Neural progenitor cell (in vitro differentiated cells): Measurements from ENCODE around the gene SLC4A1.

Experiments
- EZH2 ChIP-seq: fragments of 200-600 bp; sonication (generic); IDR thresholded peaks from 2 replicates; pipeline ENCODE4 v1.6.1; 2017; ENCODE audit warnings: antibody characterized with exemption, mild to moderate bottlenecking, moderate library complexity
- EZH2phosphoT487 ChIP-seq: fragments of 200-600 bp; sonication (generic); IDR thresholded peaks from 2 replicates; pipeline ENCODE4 v1.6.1; 2017; ENCODE audit warnings: antibody characterized with exemption
- TF ChIP-seq, protein P1 (sequence below): fragments of 200-600 bp; sonication (generic); IDR thresholded peaks from 2 replicates; pipeline ENCODE4 v1.5.1; 2017; ENCODE audit warnings: antibody characterized with exemption, mild to moderate bottlenecking

DNA sequence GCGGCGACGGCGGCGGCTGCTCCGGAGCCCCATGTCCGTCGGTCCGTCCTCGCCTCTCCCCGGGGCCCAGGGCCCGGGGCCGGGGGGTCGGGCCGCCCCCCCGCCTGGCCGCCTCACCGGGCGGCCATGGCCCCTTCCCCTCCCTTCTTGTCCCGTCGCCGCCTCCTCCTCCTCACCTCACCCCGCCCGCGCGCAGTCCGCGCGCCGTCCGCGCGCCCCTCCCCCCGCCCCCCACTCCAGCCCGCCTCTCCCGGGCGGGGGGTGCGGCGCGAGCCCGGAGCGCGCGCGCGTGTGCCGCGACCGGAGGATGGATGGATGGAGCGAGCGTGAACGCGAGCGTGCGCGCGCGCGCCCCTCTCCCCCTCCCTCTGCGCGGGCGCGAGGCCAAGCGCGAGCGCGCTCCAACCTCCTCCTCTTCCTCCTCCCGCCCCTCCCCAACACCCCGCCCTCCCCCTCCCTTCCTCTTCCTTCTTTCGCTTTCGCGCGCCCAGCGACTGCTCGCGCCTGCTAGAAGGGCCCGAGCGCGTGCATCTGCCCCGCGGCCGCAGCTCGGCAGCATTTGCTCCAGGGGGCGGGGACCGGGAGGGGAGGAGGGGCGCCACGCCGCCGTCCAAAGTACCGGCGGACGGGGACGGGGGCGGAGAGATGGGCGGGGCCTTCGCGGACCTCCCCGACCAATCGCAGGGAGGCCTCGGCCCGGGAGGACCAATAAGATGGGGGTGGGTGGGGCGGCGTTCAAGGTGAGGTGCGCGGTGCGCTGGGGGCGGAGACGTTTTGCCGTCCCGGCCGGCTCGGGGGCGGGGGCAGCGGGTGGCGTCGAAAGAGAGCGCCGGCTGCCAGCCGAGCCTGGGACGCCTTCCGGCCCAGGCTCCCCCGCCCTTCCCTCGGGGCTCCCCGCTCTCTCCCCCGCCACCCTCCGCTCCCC is 68.1 kb downstream of the SLC4A1 start, which contains the start of gene ATXN7L3:
- TF ChIP-seq, protein P1, sequence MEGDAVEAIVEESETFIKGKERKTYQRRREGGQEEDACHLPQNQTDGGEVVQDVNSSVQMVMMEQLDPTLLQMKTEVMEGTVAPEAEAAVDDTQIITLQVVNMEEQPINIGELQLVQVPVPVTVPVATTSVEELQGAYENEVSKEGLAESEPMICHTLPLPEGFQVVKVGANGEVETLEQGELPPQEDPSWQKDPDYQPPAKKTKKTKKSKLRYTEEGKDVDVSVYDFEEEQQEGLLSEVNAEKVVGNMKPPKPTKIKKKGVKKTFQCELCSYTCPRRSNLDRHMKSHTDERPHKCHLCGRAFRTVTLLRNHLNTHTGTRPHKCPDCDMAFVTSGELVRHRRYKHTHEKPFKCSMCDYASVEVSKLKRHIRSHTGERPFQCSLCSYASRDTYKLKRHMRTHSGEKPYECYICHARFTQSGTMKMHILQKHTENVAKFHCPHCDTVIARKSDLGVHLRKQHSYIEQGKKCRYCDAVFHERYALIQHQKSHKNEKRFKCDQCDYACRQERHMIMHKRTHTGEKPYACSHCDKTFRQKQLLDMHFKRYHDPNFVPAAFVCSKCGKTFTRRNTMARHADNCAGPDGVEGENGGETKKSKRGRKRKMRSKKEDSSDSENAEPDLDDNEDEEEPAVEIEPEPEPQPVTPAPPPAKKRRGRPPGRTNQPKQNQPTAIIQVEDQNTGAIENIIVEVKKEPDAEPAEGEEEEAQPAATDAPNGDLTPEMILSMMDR, result no peak
- TF ChIP-seq EZH2phosphoT487, result no peak
- TF ChIP-seq EZH2, result no peak
